ENCODE measurements around the gene SDC1. TPM values are rescaled to one million over a fixed set of nuclear protein-coding genes. Genes with fewer than 3 reads are reported as not detected.

Gene SDC1
- polyA plus RNA-seq, 1 experiment, result 17.9 TPM

GRCh38 chr2:20190170-20190569 lies 34.8 kb downstream of the SDC1 start:
- Histone ChIP-seq H3K4me3 (ENCODE audit: low read depth, low read length) (no peak overlapping the region), H3K27ac (ENCODE audit: low read depth, low read length) (no peak overlapping the region), H3K27me3 (ENCODE audit: control insufficient read depth, insufficient read depth, low read length) (no peaks in the 10 kb centered on the region), H3K9me3 (ENCODE audit: control insufficient read depth, insufficient read depth, low read length) (peaks cover 4% of the 10 kb centered on the region; the same call in 1 of the 2 replicates)
- POLR2A ChIA-PET, result no interaction called here
- no peak for TF ChIP-seq CTCF (IDR thresholded peaks at IDR 0.05; ENCODE audit: low read depth, low read length)
- CTCF ChIA-PET, result interaction anchor here (1.1 to 1.9 kb wide), 2 partner anchors 84 to 234 kb away, joined by 3 to 6 read pairs; no protein-coding TSS in a partner anchor
- DNase-seq (ENCODE audit: low read depth, low spot score), result no peak

GRCh38 chr2:20189299-20189931 lies 35.5 kb downstream of the SDC1 start:
- POLR2A ChIA-PET, result interaction anchor here (0.6 kb wide), 1 partner anchor 247 kb away, joined by 3 read pairs; no protein-coding TSS in a partner anchor

GRCh38 chr2:20188851-20189250 lies 36.1 kb downstream of the SDC1 start:
- DNase-seq (ENCODE audit: low read depth, low spot score), result no peak

More at GRCh38 chr2:20189299-20189931, 35.5 kb downstream of the SDC1 start:
- TF ChIP-seq CTCF (IDR thresholded peaks at IDR 0.05; ENCODE audit: low read depth, low read length), result no peak
- peaks cover 4% of the 10 kb centered on the region; the same call in 1 of the 2 replicates for H3K9me3 ChIP-seq (ENCODE audit: control insufficient read depth, insufficient read depth, low read length)
- CTCF ChIA-PET, result interaction anchor here (0.5 to 1.1 kb wide), 3 partner anchors 83 to 253 kb away, joined by 3 to 4 read pairs (median 4); no protein-coding TSS in a partner anchor
- H3K4me3 ChIP-seq (ENCODE audit: low read depth, low read length), result no peak overlapping the region
- DNase-seq (ENCODE audit: low read depth, low spot score), result no peak
- no peak overlapping the region for H3K27ac ChIP-seq (ENCODE audit: low read depth, low read length)
- H3K27me3 ChIP-seq (ENCODE audit: control insufficient read depth, insufficient read depth, low read length), result no peaks in the 10 kb centered on the region

GRCh38 chr2:20188201-20188600 lies 36.7 kb downstream of the SDC1 start:
- Histone ChIP-seq H3K4me3 (ENCODE audit: low read depth, low read length) (no peak overlapping the region), H3K27ac (ENCODE audit: low read depth, low read length) (no peak overlapping the region), H3K27me3 (ENCODE audit: control insufficient read depth, insufficient read depth, low read length) (no peaks in the 10 kb centered on the region), H3K9me3 (ENCODE audit: control insufficient read depth, insufficient read depth, low read length) (peaks cover 4% of the 10 kb centered on the region; the same call in 1 of the 2 replicates)
- DNase-seq (ENCODE audit: low read depth, low spot score), result no peak
- ChIA-PET POLR2A (no interaction called here), CTCF (no interaction called here)
- TF ChIP-seq CTCF (IDR thresholded peaks at IDR 0.05; ENCODE audit: low read depth, low read length), result no peak

More at GRCh38 chr2:20188851-20189250, 36.1 kb downstream of the SDC1 start:
- Histone ChIP-seq H3K9me3 (ENCODE audit: control insufficient read depth, insufficient read depth, low read length) (peaks cover 4% of the 10 kb centered on the region; the same call in 1 of the 2 replicates), H3K27ac (ENCODE audit: low read depth, low read length) (no peak overlapping the region), H3K4me3 (ENCODE audit: low read depth, low read length) (no peak overlapping the region), H3K27me3 (ENCODE audit: control insufficient read depth, insufficient read depth, low read length) (no peaks in the 10 kb centered on the region)
- POLR2A ChIA-PET, result interaction anchor here (0.6 kb wide), 1 partner anchor 247 kb away, joined by 3 read pairs; no protein-coding TSS in a partner anchor
- CTCF ChIA-PET, result interaction anchor here (0.8 kb wide), 1 partner anchor 102 kb away, joined by 4 read pairs; no protein-coding TSS in a partner anchor
- TF ChIP-seq CTCF (IDR thresholded peaks at IDR 0.05; ENCODE audit: low read depth, low read length), result no peak

GRCh38 chr2:20187331-20187730 lies 37.6 kb downstream of the SDC1 start:
- ChIA-PET POLR2A (no interaction called here), CTCF (no interaction called here)
- Histone ChIP-seq H3K4me3 (ENCODE audit: low read depth, low read length) (no peak overlapping the region), H3K27ac (ENCODE audit: low read depth, low read length) (no peak overlapping the region), H3K27me3 (ENCODE audit: control insufficient read depth, insufficient read depth, low read length) (no peaks in the 10 kb centered on the region), H3K9me3 (ENCODE audit: control insufficient read depth, insufficient read depth, low read length) (peaks cover 4% of the 10 kb centered on the region; the same call in 1 of the 2 replicates)
- no peak for TF ChIP-seq CTCF (IDR thresholded peaks at IDR 0.05; ENCODE audit: low read depth, low read length)
- no peak for DNase-seq (ENCODE audit: low read depth, low spot score)
